H1 (cell line): Measurements from ENCODE around the gene PLAC1.

Experiments
- CTCF ChIP-seq, 3 experiments: IDR thresholded peaks; 1 replicate in 2 of 3; 2 replicates in 1 of 3; pipeline versions ENCODE4 v1.5.1 to v1.6.1; 2011; ENCODE audit warnings: low read length in 3 of 3, mild to moderate bottlenecking in 3 of 3, inconsistent platforms in 2 of 3, low read depth in 1 of 3, moderate library complexity in 1 of 3; ENCODE audit not compliant: insufficient read depth in 1 of 3; ENCODE audit errors: control extremely low read depth in 1 of 3
- EZH2 ChIP-seq: fragments of 200-600 bp; sonication (generic); IDR thresholded peaks from 2 replicates; pipeline ENCODE4 v1.7.1; 2012; ENCODE audit warnings: low read depth, mild to moderate bottlenecking, moderate library complexity, low read length, inconsistent platforms; ENCODE audit not compliant: severe bottlenecking
- TAF1 ChIP-seq: IDR thresholded peaks from 2 replicates; pipeline ENCODE4 v1.6.1; 2011; ENCODE audit warnings: mild to moderate bottlenecking, low read depth, low read length
- TF ChIP-seq, protein P1 (sequence below): IDR thresholded peaks from 2 replicates; pipeline ENCODE4 v1.6.1; 2012; ENCODE audit warnings: inconsistent platforms

DNA sequence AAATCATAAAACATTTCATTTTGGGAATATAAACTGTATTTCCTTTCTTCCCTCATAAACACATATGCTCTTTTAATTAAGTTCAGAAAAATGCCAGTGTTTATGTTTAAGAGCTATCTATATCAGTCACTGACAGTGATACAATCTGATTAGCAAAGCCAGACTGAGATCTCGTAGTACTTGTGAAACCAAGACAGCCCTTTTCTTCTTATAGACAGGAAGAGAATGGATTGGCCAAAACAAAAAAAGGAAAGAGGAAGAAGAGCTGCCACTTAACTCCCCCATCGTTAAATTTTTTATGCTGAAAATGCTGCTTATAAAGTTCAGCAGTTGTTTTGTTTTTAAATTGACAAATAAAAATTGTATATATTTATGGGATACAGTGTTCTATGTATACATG is 87.4 kb downstream of the PLAC1 start:
- no peak for TF ChIP-seq CTCF (IDR thresholded peaks at IDR 0.05; ENCODE audit: control extremely low read depth in 1 of 3, insufficient read depth in 1 of 3, low read depth in 1 of 3, low read length in 3 of 3)
- no peak for TF ChIP-seq TAF1
- TF ChIP-seq, protein P1, sequence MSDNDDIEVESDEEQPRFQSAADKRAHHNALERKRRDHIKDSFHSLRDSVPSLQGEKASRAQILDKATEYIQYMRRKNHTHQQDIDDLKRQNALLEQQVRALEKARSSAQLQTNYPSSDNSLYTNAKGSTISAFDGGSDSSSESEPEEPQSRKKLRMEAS: no peak
- TF ChIP-seq EZH2: no peak
